ENCODE measurements around the gene PPP1R7.

Gene PPP1R7

DNA sequence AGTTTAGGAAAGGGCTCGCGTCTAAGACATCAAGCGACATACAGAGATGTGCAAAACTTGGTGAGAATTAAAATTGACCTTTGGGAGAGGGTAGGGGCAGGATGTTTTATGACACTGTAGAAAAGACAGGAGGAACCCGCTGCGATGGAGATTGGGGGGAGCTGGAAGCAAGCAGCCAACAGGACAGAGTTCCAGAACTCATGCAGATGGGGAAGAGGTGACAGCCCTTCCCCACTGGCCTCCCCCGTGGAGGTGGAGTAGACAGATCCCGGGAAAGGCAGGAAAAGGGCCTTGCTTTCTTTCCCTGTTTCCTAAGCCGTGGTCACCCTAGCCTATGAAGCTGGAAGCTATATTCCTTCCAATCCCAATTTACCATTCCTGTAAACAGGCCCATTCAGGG, 77.3 kb downstream of the PPP1R7 start:
- H3K4me3 ChIP-seq (ENCODE audit: low read depth, low read length) = no peak overlapping the region
- no peak for TF ChIP-seq CTCF (IDR thresholded peaks at IDR 0.05; ENCODE audit: low read depth, low read length)

GRCh38 chr2:241228081-241228859, 78.0 kb downstream of the PPP1R7 start:
- TF ChIP-seq CTCF (IDR thresholded peaks at IDR 0.05; ENCODE audit: low read depth, low read length) = no peak
- H3K4me3 ChIP-seq (ENCODE audit: low read depth, low read length) = no peak overlapping the region

DNA sequence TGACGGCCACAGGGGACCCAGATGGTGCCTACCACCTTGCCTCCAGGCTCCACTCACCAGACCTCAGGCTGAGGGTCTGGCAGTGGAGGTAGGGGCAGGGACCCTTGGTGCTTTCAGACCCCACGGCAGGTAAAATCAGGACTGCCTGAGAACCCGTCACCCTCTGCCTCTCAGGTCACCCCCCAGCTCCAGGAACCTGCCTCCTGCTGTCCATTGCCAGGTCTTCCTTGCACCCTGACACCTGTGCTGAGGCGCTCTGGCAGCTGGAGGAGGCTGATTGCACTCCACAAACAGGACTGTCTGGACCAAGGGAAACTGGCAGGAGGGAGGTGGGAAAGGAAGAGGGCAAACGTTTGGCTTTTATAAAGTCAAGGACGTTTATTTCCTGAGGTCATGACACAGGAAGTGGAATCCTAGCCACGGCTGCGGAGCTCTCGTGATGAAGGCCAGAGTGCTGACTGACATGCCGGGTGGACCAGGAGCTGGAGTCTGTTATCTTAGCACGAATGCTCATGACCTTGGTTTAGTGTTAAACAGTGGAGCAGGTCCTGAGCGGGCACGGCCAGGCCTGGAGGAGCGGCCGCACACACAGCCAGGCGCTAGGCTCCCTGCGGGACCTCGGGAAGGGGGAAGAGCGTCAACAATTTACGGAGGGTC, 78.7 kb downstream of the PPP1R7 start:
- no peak overlapping the region for H3K4me3 ChIP-seq (ENCODE audit: low read depth, low read length)
- TF ChIP-seq CTCF (IDR thresholded peaks at IDR 0.05; ENCODE audit: low read depth, low read length) = no peak

- no peak for TF ChIP-seq CTCF (IDR thresholded peaks at IDR 0.05; ENCODE audit: low read depth, low read length)
- no peak overlapping the region for H3K4me3 ChIP-seq (ENCODE audit: low read depth, low read length)
Observed at GRCh38 chr2:241229563-241230401, 79.5 kb downstream of the PPP1R7 start.

DNA sequence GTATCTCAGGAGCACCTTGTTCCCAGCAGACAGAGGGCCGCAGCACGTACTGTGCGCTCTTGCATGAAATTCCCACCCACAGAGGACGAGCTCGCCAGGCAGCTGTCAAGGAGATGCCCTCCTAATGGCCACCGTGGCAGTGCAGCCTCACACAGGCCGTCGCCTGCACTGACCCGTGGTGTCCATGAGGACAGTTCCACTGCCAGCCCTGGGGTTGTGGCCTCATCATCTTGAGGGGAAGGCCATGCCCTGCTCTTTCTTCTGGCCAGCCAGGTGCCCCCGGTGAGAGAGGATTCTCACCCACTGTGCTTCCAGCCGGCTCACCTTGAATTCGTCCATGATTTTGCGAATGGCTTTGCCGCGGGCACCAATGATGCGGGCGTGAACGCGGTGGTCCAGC, 80.2 kb downstream of the PPP1R7 start:
- TF ChIP-seq CTCF (IDR thresholded peaks at IDR 0.05; ENCODE audit: low read depth, low read length) = no peak
- H3K4me3 ChIP-seq (ENCODE audit: low read depth, low read length) = no peak overlapping the region

GRCh38 chr2:241232736-241233575, 82.7 kb downstream of the PPP1R7 start:
- no peak overlapping the region for H3K4me3 ChIP-seq (ENCODE audit: low read depth, low read length)
- no peak for TF ChIP-seq CTCF (IDR thresholded peaks at IDR 0.05; ENCODE audit: low read depth, low read length)
